Activated CD4-positive, alpha-beta T cell treated with anti-CD3 and anti-CD28 coated beads for 36 hours (primary cell): ENCODE data around the gene RAB4A. TPM values are rescaled to one million over a fixed set of nuclear protein-coding genes. Genes with fewer than 3 reads are reported as not detected.

Source experiments
- ATAC-seq: fragments of 200-7000 bp; cut with Tn5 transposase; one replicate; pipeline ENCODE4 v1.10.0; 2021; ENCODE audit warnings: mild to moderate bottlenecking, moderate library complexity
- CTCF ChIA-PET: fragments of 350-600 bp; sonication (Branson Sonifier 250); formaldehyde crosslinking; loops from one replicate; lab custom pipeline; 2021; ENCODE audit warnings: antibody characterized with exemption; lab: Charles Lee
- POLR2A ChIA-PET: fragments of 350-600 bp; sonication (Branson Sonifier 250); formaldehyde crosslinking; loops from one replicate; lab custom pipeline; 2021; ENCODE audit warnings: antibody characterized with exemption, inconsistent platforms; lab: Charles Lee
- DNase-seq: peaks from one replicate; pipeline ENCODE4 v3.0.0-alpha.2; 2020
- H3K27ac Mint-ChIP-seq: one replicate; pipeline ENCODE4 v1.8.0; 2021; ENCODE audit warnings: mixed read lengths
- H3K27me3 Mint-ChIP-seq: one replicate; pipeline ENCODE4 v1.8.0; 2021; ENCODE audit warnings: mixed read lengths
- H3K36me3 Mint-ChIP-seq: one replicate; pipeline ENCODE4 v1.8.0; 2021; ENCODE audit warnings: low read depth, mixed read lengths
- H3K4me1 Mint-ChIP-seq: one replicate; pipeline ENCODE4 v1.8.0; 2021; ENCODE audit warnings: mixed read lengths
- H3K4me3 Mint-ChIP-seq: one replicate; pipeline ENCODE4 v1.8.0; 2021; ENCODE audit warnings: mild to moderate bottlenecking, moderate library complexity, mixed read lengths
- H3K9me3 Mint-ChIP-seq: one replicate; pipeline ENCODE4 v1.8.0; 2021; ENCODE audit warnings: low read depth, mixed read lengths
- intact Hi-C, 2 experiments: fragments of 100-400 bp; cut with DNase I in 1 of 2; cut with micrococcal nuclease in 1 of 2; formaldehyde crosslinking; loops; one replicate each; pipeline versions ENCODE4 v1.14.2 to v1.15.1; 2022 to 2024; cut with DNase I, micrococcal nuclease
- total RNA-seq, 2 experiments: library from RNA; stranded (reverse); gene quantifications; one replicate each; pipeline ENCODE4 v1.2.3, GENCODE V29; 2021

Gene RAB4A
- total RNA-seq, 2 experiments from 2014 or later = 22.1 to 24.0 TPM

GRCh38 chr1:229272164-229273158, 1.6 kb downstream of the RAB4A start:
- no peak for ATAC-seq
- Mint-ChIP-seq H3K9me3 (peaks cover 2% of the 10 kb centered on the region), H3K4me3 (peak overlapping the region; percentile 82), H3K4me1 (peaks cover 27% of the 10 kb centered on the region), H3K27me3 (no peaks in the 10 kb centered on the region), H3K36me3 (peaks cover 2% of the 10 kb centered on the region), H3K27ac (peak overlapping the region; percentile 71)
- POLR2A ChIA-PET = no interaction called here
- no peak for DNase-seq
- intact Hi-C loops = loop anchor here (5.0 to 10.0 kb wide), 2 partner anchors 170 to 352 kb away; partner anchors contain the start of genes TAF5L (in 1 of the 2) and URB2 (in 1 of the 2)
- CTCF ChIA-PET = interaction anchor here (0.6 to 1.1 kb wide), 3 partner anchors 209 to 251 kb away, joined by 3 to 5 read pairs (median 3); no protein-coding TSS in a partner anchor

- no peak overlapping the region for H3K4me3 Mint-ChIP-seq
- ATAC-seq = no peak
- no peaks in the 10 kb centered on the region for H3K9me3 Mint-ChIP-seq
- H3K27me3 Mint-ChIP-seq = no peaks in the 10 kb centered on the region
- H3K27ac Mint-ChIP-seq = no peak overlapping the region
- H3K4me1 Mint-ChIP-seq = peaks cover 27% of the 10 kb centered on the region
- H3K36me3 Mint-ChIP-seq = no peaks in the 10 kb centered on the region
- intact Hi-C loops = loop anchor here (5.0 to 10.0 kb wide), 2 partner anchors 169 to 351 kb away; partner anchors contain the start of genes TAF5L (in 1 of the 2) and URB2 (in 1 of the 2)
- ChIA-PET CTCF (interaction anchor here (0.6 kb wide), 2 partner anchors 253 to 569 kb away, joined by 3 to 5 read pairs; no protein-coding TSS in a partner anchor), POLR2A (no interaction called here)
- DNase-seq = no peak
Observed at GRCh38 chr1:229273507-229274232, 2.8 kb downstream of the RAB4A start.

DNA sequence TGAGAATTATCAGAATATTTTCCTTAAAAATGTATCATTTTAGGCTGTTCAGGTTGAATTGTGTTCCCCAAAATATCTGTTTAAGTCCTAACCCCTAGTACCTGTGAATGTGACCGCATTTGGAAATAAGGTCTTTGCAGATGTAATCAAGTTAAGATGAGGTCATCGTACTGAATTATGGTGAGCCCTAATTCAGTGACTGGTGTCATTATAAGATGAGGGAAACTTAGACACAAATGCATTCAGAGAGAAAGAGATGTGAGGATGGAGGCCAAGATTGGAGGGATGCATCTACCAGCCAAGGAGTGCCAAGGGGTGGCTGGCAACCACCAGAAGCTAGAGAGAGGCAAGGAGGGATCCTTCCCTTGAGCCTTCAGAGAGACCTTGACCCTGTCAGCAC, 4.1 kb downstream of the RAB4A start:
- CTCF ChIA-PET = interaction anchor here (1.0 kb wide), 1 partner anchor 16 kb away, joined by 4 read pairs; no protein-coding TSS in a partner anchor
- POLR2A ChIA-PET = no interaction called here
- Mint-ChIP-seq H3K4me3 (no peak overlapping the region), H3K4me1 (peaks cover 29% of the 10 kb centered on the region), H3K27me3 (no peaks in the 10 kb centered on the region), H3K9me3 (no peaks in the 10 kb centered on the region), H3K36me3 (no peaks in the 10 kb centered on the region), H3K27ac (no peak overlapping the region)
- intact Hi-C loops = loop anchor here in 1 of 2 experiments (10.0 kb wide), 1 partner anchor 350 kb away; the partner anchor contains the start of genes TAF5L and URB2
- no peak for ATAC-seq
- DNase-seq = no peak

GRCh38 chr1:229278120-229278741, 7.3 kb downstream of the RAB4A start:
- intact Hi-C loops = loop anchor here in 1 of 2 experiments (10.0 kb wide), 1 partner anchor 347 kb away; the partner anchor contains the start of genes TAF5L and URB2
- DNase-seq = no peak
- peaks cover 42% of the 10 kb centered on the region for H3K4me1 Mint-ChIP-seq
- no peak for ATAC-seq
- H3K27me3 Mint-ChIP-seq = no peaks in the 10 kb centered on the region
- peaks cover 8% of the 10 kb centered on the region for H3K36me3 Mint-ChIP-seq
- H3K9me3 Mint-ChIP-seq = no peaks in the 10 kb centered on the region
- POLR2A ChIA-PET = no interaction called here
- no peak overlapping the region for H3K27ac Mint-ChIP-seq
- H3K4me3 Mint-ChIP-seq = no peak overlapping the region
- CTCF ChIA-PET = no interaction called here

DNA sequence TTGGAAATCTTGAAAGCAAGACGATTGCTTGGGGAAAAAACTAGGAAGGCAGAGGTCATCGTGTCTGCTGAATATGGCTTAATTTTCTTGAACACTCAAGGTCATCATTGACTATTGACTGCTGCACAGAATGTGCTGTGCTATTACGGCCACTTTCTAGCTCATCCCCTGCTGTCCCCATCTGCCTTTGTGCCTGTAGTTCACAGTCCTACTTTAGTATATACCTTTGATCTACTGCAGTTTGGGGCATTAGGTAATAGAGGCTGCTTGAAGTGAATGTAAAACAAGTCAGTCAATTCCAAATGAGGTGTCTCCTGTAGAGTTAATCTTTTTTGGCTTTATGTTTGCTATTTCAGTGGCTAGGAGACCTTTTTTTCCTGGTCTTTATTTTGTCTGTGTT, 8.3 kb downstream of the RAB4A start:
- CTCF ChIA-PET = interaction anchor here (0.6 kb wide), 1 partner anchor 50 kb away, joined by 3 read pairs; no protein-coding TSS in a partner anchor
- peaks cover 39% of the 10 kb centered on the region for H3K4me1 Mint-ChIP-seq
- DNase-seq = no peak
- H3K9me3 Mint-ChIP-seq = no peaks in the 10 kb centered on the region
- no peak for ATAC-seq
- H3K36me3 Mint-ChIP-seq = peaks cover 8% of the 10 kb centered on the region
- no peak overlapping the region for H3K4me3 Mint-ChIP-seq
- no peak overlapping the region for H3K27ac Mint-ChIP-seq
- POLR2A ChIA-PET = no interaction called here
- intact Hi-C loops = loop anchor here in 1 of 2 experiments (10.0 kb wide), 1 partner anchor 346 kb away; the partner anchor contains the start of genes TAF5L and URB2
- no peaks in the 10 kb centered on the region for H3K27me3 Mint-ChIP-seq

- Mint-ChIP-seq H3K27me3 (no peaks in the 10 kb centered on the region), H3K27ac (no peak overlapping the region), H3K4me3 (no peak overlapping the region), H3K4me1 (peaks cover 32% of the 10 kb centered on the region), H3K9me3 (no peaks in the 10 kb centered on the region), H3K36me3 (peaks cover 8% of the 10 kb centered on the region)
- POLR2A ChIA-PET = interaction anchor here (1.0 kb wide), 1 partner anchor 260 kb away, joined by 3 read pairs; no protein-coding TSS in a partner anchor
- intact Hi-C loops = loop anchor here (2.0 kb wide), 2 partner anchors 63 to 161 kb away; partner anchors contain the start of gene CCSAP (in 1 of the 2)
- DNase-seq (no peak), ATAC-seq (no peak)
- CTCF ChIA-PET = interaction anchor here (0.6 kb wide), 2 partner anchors 47 to 1917 kb away, joined by 3 to 4 read pairs; no protein-coding TSS in a partner anchor
Observed at GRCh38 chr1:229280037-229280828, 9.3 kb downstream of the RAB4A start.

DNA sequence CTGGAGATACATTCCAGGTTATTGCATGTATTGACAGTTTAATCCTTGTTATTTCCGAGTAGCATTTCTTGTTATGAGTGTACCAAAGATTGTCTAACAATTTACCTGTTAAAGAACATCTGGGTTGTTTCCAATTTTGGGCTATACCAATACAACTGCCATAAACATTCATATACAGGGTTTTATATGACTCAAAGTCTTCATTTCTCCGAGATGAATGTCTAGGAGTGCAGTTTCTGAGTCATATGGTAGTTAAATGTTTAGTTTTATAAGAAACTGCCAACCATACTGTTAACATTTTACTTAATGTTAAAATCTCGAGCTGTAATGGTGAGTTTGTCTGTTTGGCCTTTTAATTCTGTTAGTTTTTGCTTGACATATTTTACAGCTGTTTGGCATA, 10.0 kb downstream of the RAB4A start:
- no peaks in the 10 kb centered on the region for H3K9me3 Mint-ChIP-seq
- ChIA-PET CTCF (interaction anchor here (0.6 kb wide), 2 partner anchors 47 to 1916 kb away, joined by 3 to 4 read pairs; no protein-coding TSS in a partner anchor), POLR2A (interaction anchor here (1.0 kb wide), 1 partner anchor 259 kb away, joined by 3 read pairs; no protein-coding TSS in a partner anchor)
- peaks cover 8% of the 10 kb centered on the region for H3K36me3 Mint-ChIP-seq
- H3K27ac Mint-ChIP-seq = no peak overlapping the region
- no peaks in the 10 kb centered on the region for H3K27me3 Mint-ChIP-seq
- no peak overlapping the region for H3K4me3 Mint-ChIP-seq
- peak; percentile 85 for ATAC-seq
- intact Hi-C loops = loop anchor here (1.0 to 2.0 kb wide), 3 partner anchors 10 to 160 kb away; partner anchors contain the start of genes CCSAP (in 1 of the 2) and RAB4A (in 1 of the 2)
- no peak for DNase-seq
- H3K4me1 Mint-ChIP-seq = peaks cover 36% of the 10 kb centered on the region

- peaks cover 8% of the 10 kb centered on the region for H3K36me3 Mint-ChIP-seq
- CTCF ChIA-PET = interaction anchor here (0.6 kb wide), 1 partner anchor 46 kb away, joined by 4 read pairs; no protein-coding TSS in a partner anchor
- intact Hi-C loops = loop anchor here (1.0 to 2.0 kb wide), 3 partner anchors 10 to 159 kb away; partner anchors contain the start of genes CCSAP (in 1 of the 2) and RAB4A (in 1 of the 2)
Observed at GRCh38 chr1:229281339-229281926, 10.5 kb downstream of the RAB4A start.

DNA sequence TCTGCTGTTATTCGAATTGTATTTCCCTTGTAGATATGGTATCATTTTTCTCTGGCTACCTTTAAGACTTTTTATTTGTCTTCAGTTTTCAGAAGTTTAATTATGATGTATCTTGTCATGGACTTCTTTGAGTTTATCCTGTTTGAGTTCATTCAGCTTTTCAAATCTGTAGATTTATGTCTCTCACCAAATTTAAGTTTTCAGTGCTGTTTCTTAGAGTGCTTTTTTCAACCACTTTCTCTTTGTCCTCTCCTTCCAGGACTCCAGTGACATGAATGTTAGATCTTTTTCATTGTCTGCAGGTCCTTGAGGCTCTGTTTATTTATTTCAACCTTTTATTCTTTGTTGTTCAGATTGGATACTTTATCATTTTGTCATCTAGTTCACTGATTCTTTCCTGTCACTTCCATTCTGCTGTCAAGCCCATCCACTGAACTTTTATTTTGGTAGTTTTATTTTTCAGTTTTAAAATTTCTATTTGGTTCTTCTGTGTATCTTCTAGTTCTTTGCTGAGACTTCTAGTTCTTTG, 11.4 kb downstream of the RAB4A start:
- no peak overlapping the region for H3K27ac Mint-ChIP-seq
- DNase-seq = no peak
- POLR2A ChIA-PET = no interaction called here
- H3K36me3 Mint-ChIP-seq = peaks cover 8% of the 10 kb centered on the region
- CTCF ChIA-PET = no interaction called here
- H3K27me3 Mint-ChIP-seq = no peaks in the 10 kb centered on the region
- intact Hi-C loops = no loop called here
- H3K4me3 Mint-ChIP-seq = no peak overlapping the region
- no peak for ATAC-seq
- H3K9me3 Mint-ChIP-seq = no peaks in the 10 kb centered on the region
- H3K4me1 Mint-ChIP-seq = peaks cover 49% of the 10 kb centered on the region

More at GRCh38 chr1:229281339-229281926, 10.5 kb downstream of the RAB4A start:
- Mint-ChIP-seq H3K4me3 (no peak overlapping the region), H3K4me1 (peaks cover 41% of the 10 kb centered on the region), H3K27me3 (no peaks in the 10 kb centered on the region), H3K27ac (no peak overlapping the region), H3K9me3 (no peaks in the 10 kb centered on the region)
- ATAC-seq (peak; percentile 5), DNase-seq (no peak)
- POLR2A ChIA-PET = no interaction called here
